GM12892 (cell line): ENCODE data around the gene ARHGAP27.
"Not testable (repeated sequence)": the region's sequence is repeated elsewhere in the genome, so short reads cannot be mapped to it uniquely, and the experiment has no call there.

Source experiments
- POLR2A ChIP-seq: IDR thresholded peaks from 2 replicates; pipeline ENCODE4 v1.6.1; 2011; ENCODE audit warnings: low read depth, low read length, control low read depth
- POLR2AphosphoS5 ChIP-seq: IDR thresholded peaks from 2 replicates; pipeline ENCODE4 v1.6.1; 2011; ENCODE audit warnings: low read depth, low read length, control low read depth

GRCh38 chr17:45445901-45446743, 13.5 kb upstream of the ARHGAP27 start:
- not testable (repeated sequence) for TF ChIP-seq POLR2A, POLR2AphosphoS5
